NB4 (cell line): ENCODE measurements around the gene A4GALT.

Experiments
- DNase-seq: peaks from one replicate; pipeline ENCODE4 v3.0.0; 2010; ENCODE audit warnings: low read depth
- H3K4me3 ChIP-seq: one replicate; pipeline ENCODE4 v1.5.1; 2011; ENCODE audit warnings: mild to moderate bottlenecking, low read depth, low read length, moderate library complexity
- MYC ChIP-seq: IDR thresholded peaks from 2 replicates; pipeline ENCODE4 v1.6.1; 2011; ENCODE audit warnings: low read depth, low read length
- POLR2A ChIP-seq: IDR thresholded peaks from 2 replicates; pipeline ENCODE4 v1.6.1; 2011; ENCODE audit warnings: mild to moderate bottlenecking; ENCODE audit not compliant: insufficient read length; ENCODE audit errors: extremely low read depth
- TF ChIP-seq, protein P1 (sequence below): IDR thresholded peaks from one replicate; pipeline ENCODE4 v1.5.1; 2012; ENCODE audit warnings: low read depth, low read length
- TF ChIP-seq, protein P2 (sequence below): IDR thresholded peaks from 2 replicates; pipeline ENCODE4 v1.6.1; 2011; ENCODE audit warnings: low read depth, low read length

A4GALT gene

DNA sequence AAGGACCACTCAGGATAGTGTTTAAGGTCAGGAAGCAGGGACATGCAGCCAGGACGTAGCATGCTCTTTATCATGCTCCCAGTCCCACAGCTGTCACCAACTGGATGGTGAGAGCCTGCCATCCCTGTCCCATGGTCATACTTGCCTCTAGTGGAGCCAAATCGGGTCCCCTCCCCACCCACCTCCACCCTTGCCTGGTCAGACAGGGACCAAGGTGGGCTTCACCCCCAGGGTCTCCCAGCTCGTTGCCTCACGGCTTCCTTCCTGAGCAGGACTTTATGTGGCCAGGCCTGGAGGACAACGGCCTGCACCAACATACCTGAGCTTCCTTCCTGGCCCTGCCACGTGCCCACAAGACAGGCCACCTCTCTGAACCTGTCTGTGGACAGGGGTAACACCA lies 19.8 kb downstream of the A4GALT start:
- no peak for DNase-seq
- H3K4me3 ChIP-seq, result no peak overlapping the region
- TF ChIP-seq MYC (no peak), POLR2A (no peak)
- TF ChIP-seq, protein P1, sequence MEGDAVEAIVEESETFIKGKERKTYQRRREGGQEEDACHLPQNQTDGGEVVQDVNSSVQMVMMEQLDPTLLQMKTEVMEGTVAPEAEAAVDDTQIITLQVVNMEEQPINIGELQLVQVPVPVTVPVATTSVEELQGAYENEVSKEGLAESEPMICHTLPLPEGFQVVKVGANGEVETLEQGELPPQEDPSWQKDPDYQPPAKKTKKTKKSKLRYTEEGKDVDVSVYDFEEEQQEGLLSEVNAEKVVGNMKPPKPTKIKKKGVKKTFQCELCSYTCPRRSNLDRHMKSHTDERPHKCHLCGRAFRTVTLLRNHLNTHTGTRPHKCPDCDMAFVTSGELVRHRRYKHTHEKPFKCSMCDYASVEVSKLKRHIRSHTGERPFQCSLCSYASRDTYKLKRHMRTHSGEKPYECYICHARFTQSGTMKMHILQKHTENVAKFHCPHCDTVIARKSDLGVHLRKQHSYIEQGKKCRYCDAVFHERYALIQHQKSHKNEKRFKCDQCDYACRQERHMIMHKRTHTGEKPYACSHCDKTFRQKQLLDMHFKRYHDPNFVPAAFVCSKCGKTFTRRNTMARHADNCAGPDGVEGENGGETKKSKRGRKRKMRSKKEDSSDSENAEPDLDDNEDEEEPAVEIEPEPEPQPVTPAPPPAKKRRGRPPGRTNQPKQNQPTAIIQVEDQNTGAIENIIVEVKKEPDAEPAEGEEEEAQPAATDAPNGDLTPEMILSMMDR, result no peak
- TF ChIP-seq, protein P2, sequence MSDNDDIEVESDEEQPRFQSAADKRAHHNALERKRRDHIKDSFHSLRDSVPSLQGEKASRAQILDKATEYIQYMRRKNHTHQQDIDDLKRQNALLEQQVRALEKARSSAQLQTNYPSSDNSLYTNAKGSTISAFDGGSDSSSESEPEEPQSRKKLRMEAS, result no peak

DNA sequence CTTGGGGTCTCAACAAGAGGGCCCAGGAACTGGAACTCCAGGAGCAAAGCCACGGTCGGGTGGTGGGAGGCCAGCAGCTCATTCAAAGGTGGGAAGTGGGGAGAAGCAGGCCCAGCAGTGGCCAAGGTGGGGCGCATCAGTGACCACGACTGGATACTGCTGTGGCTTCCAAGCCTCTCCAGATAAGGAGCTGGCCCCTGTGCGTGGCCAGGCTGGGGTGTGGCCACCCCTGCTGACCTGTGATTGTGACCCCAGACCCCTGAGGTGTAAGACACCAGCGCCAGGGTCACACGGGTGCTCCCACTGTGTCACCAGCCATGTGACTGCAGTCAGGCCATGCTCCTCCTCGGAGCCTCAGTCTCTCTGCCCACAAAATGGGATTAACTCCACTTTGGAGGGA lies 20.3 kb downstream of the A4GALT start:
- H3K4me3 ChIP-seq, result no peak overlapping the region
- DNase-seq, result no peak
- TF ChIP-seq MYC (no peak), POLR2A (no peak)
- TF ChIP-seq, protein P1, result no peak
- TF ChIP-seq, protein P2, result no peak

DNA sequence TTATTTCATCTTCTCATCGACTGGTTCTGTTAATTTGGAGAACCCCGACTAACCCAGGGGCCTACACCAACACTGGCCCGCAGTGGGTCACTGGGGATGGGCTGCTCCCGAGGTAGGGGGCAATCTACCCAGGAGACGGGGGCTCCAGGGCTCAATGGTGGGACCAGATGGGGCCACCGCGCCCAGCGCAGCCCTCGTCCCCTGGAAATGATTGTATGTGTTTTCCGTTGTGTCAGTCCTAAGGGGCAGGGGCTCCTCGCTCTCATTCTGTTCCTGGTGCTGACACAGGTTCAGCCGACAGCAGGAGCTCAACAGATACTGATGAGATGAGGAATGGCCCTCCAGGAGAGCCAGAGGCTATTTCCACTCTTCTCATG lies 20.7 kb downstream of the A4GALT start:
- no peak overlapping the region for H3K4me3 ChIP-seq
- DNase-seq, result no peak
- TF ChIP-seq POLR2A, result no peak
- TF ChIP-seq MYC, result no peak
- TF ChIP-seq, protein P2, result no peak
- TF ChIP-seq, protein P1, result no peak

DNA sequence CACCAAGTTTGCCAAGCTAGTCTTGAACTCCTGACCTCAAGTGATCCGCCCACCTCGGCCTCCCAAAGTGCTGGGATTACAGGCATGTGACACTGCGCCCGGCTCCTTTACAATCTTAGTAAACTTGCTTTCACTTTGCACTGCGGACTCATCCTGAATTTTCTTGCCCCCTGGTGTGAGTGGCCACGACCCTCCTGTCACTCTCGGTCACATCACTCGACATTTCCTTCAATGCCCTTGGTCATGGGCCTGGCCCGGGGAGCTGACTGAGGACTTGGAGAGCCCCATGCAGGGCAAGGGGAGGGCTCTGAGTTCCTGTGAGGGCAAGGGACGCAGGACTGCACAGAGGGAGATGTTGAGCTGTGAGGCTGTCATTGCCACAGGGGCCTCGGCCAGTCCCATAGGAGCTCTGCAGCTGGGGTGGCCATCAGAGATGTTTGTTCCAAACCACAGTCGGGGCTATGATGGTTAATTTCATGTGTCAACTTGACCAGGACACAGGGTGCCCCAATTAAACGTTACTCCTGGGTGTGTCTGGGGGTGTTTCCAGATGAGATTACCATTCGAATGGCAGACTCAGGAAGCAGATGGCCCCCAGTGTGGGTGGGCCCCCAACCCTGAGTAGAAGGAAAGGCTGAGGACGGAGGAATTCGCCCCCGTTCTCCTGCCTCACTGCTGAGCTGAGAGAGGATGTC lies 21.2 kb downstream of the A4GALT start:
- no peak for DNase-seq
- no peak overlapping the region for H3K4me3 ChIP-seq
- TF ChIP-seq MYC (no peak), POLR2A (no peak)
- TF ChIP-seq, protein P2, result no peak
- TF ChIP-seq, protein P1, result no peak

DNA sequence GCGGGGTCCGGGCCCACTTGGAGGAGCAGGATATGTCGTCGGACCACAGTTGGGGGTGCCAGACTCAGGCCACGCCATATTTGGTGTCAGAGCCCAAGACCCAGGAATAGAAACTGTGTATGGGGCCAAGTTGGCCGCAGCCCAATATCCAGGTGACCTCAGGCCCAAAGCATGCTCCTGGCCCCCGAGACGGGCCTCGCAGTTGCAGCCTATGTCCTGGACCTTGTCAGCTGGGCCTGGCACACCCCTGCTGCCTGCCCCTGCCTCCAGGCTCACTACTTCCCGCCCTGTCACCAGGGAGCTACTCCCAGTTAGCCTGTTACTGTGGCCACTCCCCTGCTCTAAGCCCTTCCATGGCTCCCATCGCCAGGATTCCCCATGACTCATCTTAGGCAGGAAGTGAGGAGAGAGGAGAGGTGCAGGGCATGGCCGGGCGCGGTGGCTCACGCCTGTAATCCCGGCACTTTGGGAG lies 23.1 kb downstream of the A4GALT start:
- H3K4me3 ChIP-seq, result no peak overlapping the region
- no peak for DNase-seq
- TF ChIP-seq MYC (no peak), POLR2A (no peak)
- TF ChIP-seq, protein P1, result no peak
- TF ChIP-seq, protein P2, result no peak
